Femur (tissue), 1 donor: ENCODE measurements around the gene NRP2.

Experiments used
- DNase-seq: peaks from one replicate; pipeline ENCODE4 v3.0.0-alpha.2; 2017

The NRP2 gene

GRCh38 chr2:205780645-205781044 lies 98.3 kb downstream of the NRP2 start:
- no peak for DNase-seq

GRCh38 chr2:205781244-205781931 lies 99.1 kb downstream of the NRP2 start:
- DNase-seq, result no peak

- DNase-seq, result no peak
Measured at GRCh38 chr2:205782941-205783340, 100.6 kb downstream of the NRP2 start.

GRCh38 chr2:205783872-205784499 lies 101.7 kb downstream of the NRP2 start:
- no peak for DNase-seq

GRCh38 chr2:205785507-205786260 lies 103.4 kb downstream of the NRP2 start:
- peak; percentile 12 for DNase-seq

- DNase-seq, result no peak
Measured at GRCh38 chr2:205786976-205787375, 104.7 kb downstream of the NRP2 start.

GRCh38 chr2:205787761-205788160 lies 105.5 kb downstream of the NRP2 start:
- no peak for DNase-seq

GRCh38 chr2:205789906-205790305 lies 107.6 kb downstream of the NRP2 start:
- no peak for DNase-seq

- DNase-seq, result no peak
Measured at GRCh38 chr2:205792908-205793307, 110.6 kb downstream of the NRP2 start.

- no peak for DNase-seq
Measured at GRCh38 chr2:205796805-205797313, 114.6 kb downstream of the NRP2 start.

GRCh38 chr2:205797866-205798265 lies 115.6 kb downstream of the NRP2 start:
- no peak for DNase-seq

- DNase-seq, result no peak
Measured at GRCh38 chr2:205800224-205800623, 117.9 kb downstream of the NRP2 start.

GRCh38 chr2:205800773-205801172 lies 118.5 kb downstream of the NRP2 start:
- peak; percentile 49 for DNase-seq

- DNase-seq, result no peak
Measured at GRCh38 chr2:205802065-205802464, 119.8 kb downstream of the NRP2 start.

GRCh38 chr2:205802941-205803340 lies 120.6 kb downstream of the NRP2 start:
- no peak for DNase-seq

- no peak for DNase-seq
Measured at GRCh38 chr2:205803500-205803899, 121.2 kb downstream of the NRP2 start.

- no peak for DNase-seq
Measured at GRCh38 chr2:205805136-205805535, 122.8 kb downstream of the NRP2 start.

GRCh38 chr2:205806143-205806905 lies 124.0 kb downstream of the NRP2 start:
- no peak for DNase-seq

- no peak for DNase-seq
Measured at GRCh38 chr2:205807229-205807628, 124.9 kb downstream of the NRP2 start.

GRCh38 chr2:205807758-205808157 lies 125.5 kb downstream of the NRP2 start:
- no peak for DNase-seq

GRCh38 chr2:205808486-205809121 lies 126.3 kb downstream of the NRP2 start:
- DNase-seq, result peak; percentile 39

GRCh38 chr2:205811387-205811786 lies 129.1 kb downstream of the NRP2 start:
- no peak for DNase-seq

GRCh38 chr2:205814039-205814364 lies 131.7 kb downstream of the NRP2 start:
- no peak for DNase-seq
